CD4-positive, alpha-beta T cell (primary cell): Measurements from ENCODE around the gene CACUL1. TPM values are rescaled to one million over a fixed set of nuclear protein-coding genes. Genes with fewer than 3 reads are reported as not detected.

ENCODE experiments used
- ATAC-seq: fragments of 200-7000 bp; cut with Tn5 transposase; one replicate; pipeline ENCODE4 v1.10.0; 2022; ENCODE audit warnings: mild to moderate bottlenecking; ENCODE audit not compliant: poor library complexity
- CTCF ChIA-PET: fragments of 350-600 bp; sonication (Branson Sonifier 250); formaldehyde crosslinking; loops from one replicate; lab custom pipeline; 2021; ENCODE audit warnings: antibody characterized with exemption, inconsistent platforms; lab: Charles Lee
- POLR2A ChIA-PET: fragments of 350-600 bp; sonication (Branson Sonifier 250); formaldehyde crosslinking; loops from one replicate; lab custom pipeline; 2021; ENCODE audit warnings: antibody characterized with exemption, inconsistent platforms; lab: Charles Lee
- DNase-seq, 14 experiments: peaks; one replicate each; pipeline ENCODE4 v3.0.0-alpha.2; 2013 to 2020; ENCODE audit warnings: mixed read lengths in 2 of 14
- H3K27ac ChIP-seq, 2 donors: one replicate each; pipeline versions ENCODE4 v1.5.1 to v1.7.0; 2013; ENCODE audit warnings: low read length in 2 of 2, low read depth in 1 of 2, mild to moderate bottlenecking in 1 of 2
- H3K27me3 ChIP-seq, 2 experiments: 1 replicate in 1 of 2; 2 replicates in 1 of 2; pipeline versions ENCODE4 v1.6.1 to v1.7.0; 2013; ENCODE audit warnings: low read length in 2 of 2, control low read depth in 1 of 2, mild to moderate bottlenecking in 1 of 2, moderate library complexity in 1 of 2; ENCODE audit not compliant: insufficient read depth in 2 of 2, control insufficient read depth in 1 of 2
- H3K36me3 ChIP-seq: one replicate; pipeline ENCODE4 v1.6.1; 2013; ENCODE audit warnings: low read length, control low read depth; ENCODE audit not compliant: insufficient read depth
- H3K4me1 ChIP-seq: one replicate; pipeline ENCODE4 v1.6.1; 2013; ENCODE audit warnings: low read length, control low read depth; ENCODE audit not compliant: insufficient read depth
- H3K4me3 ChIP-seq: one replicate; pipeline ENCODE4 v1.5.1; 2013; ENCODE audit warnings: mild to moderate bottlenecking, low read length, moderate library complexity
- H3K9me3 ChIP-seq, 2 experiments: 1 replicate in 1 of 2; 2 replicates in 1 of 2; pipeline versions ENCODE4 v1.6.1 to v1.7.0; 2013; ENCODE audit warnings: low read length in 2 of 2, mild to moderate bottlenecking in 2 of 2, control low read depth in 1 of 2, moderate library complexity in 1 of 2; ENCODE audit not compliant: control insufficient read depth in 1 of 2, insufficient read depth in 1 of 2
- H3K27ac Mint-ChIP-seq: one replicate; pipeline ENCODE4 v1.8.0; 2020; ENCODE audit warnings: mixed read lengths
- H3K27me3 Mint-ChIP-seq: one replicate; pipeline ENCODE4 v1.8.0; 2021; ENCODE audit warnings: mixed read lengths
- H3K36me3 Mint-ChIP-seq: one replicate; pipeline ENCODE4 v1.8.0; 2021; ENCODE audit warnings: low read depth, mixed read lengths
- H3K4me1 Mint-ChIP-seq: one replicate; pipeline ENCODE4 v1.8.0; 2021; ENCODE audit warnings: low read depth, mixed read lengths
- H3K4me3 Mint-ChIP-seq: one replicate; pipeline ENCODE4 v1.8.0; 2020; ENCODE audit warnings: mild to moderate bottlenecking, mixed read lengths
- H3K9me3 Mint-ChIP-seq: one replicate; pipeline ENCODE4 v1.8.0; 2020; ENCODE audit warnings: mixed read lengths
- intact Hi-C, 2 experiments: fragments of 100-400 bp; cut with DNase I in 1 of 2; cut with micrococcal nuclease in 1 of 2; formaldehyde crosslinking; loops; one replicate each; pipeline versions ENCODE4 v1.15.1 to v1.9.0; 2023 to 2025; cut with DNase I, micrococcal nuclease
- total RNA-seq, 174 experiments: library from RNA in 2 of 174; stranded (reverse) in 2 of 174; gene quantifications; one replicate each; pipeline ENCODE4 v1.2.3 and lab custom pipeline; 2021 to 2026
- TF ChIP-seq, protein P1 (sequence below): fragments of 200-600 bp; IDR thresholded peaks from one replicate; pipeline ENCODE4 v1.8.0; 2022; ENCODE audit warnings: antibody characterized with exemption, mild to moderate bottlenecking

Gene CACUL1
- total RNA-seq, 2 experiments from 2014 or later, result 36.7 to 37.4 TPM

GRCh38 chr10:118793545-118793944 is 38.8 kb upstream of the CACUL1 start:
- POLR2A ChIA-PET, result no interaction called here
- ATAC-seq (no peak), DNase-seq (peak in 3 of 14 experiments; percentile 13 to 69 (median 53))
- H3K4me1 ChIP-seq, result no peaks in the 10 kb centered on the region
- peaks cover 0 to 6% of the 10 kb centered on the region in 2 experiments for H3K9me3 ChIP-seq
- CTCF ChIA-PET, result no interaction called here
- Mint-ChIP-seq H3K4me1 (no peaks in the 10 kb centered on the region), H3K4me3 (no peak overlapping the region), H3K36me3 (no peaks in the 10 kb centered on the region), H3K9me3 (no peaks in the 10 kb centered on the region), H3K27me3 (peaks cover 13% of the 10 kb centered on the region), H3K27ac (no peak overlapping the region)
- H3K36me3 ChIP-seq, result no peaks in the 10 kb centered on the region
- H3K4me3 ChIP-seq, result no peak overlapping the region
- intact Hi-C loops, result no loop called here
- no peak overlapping the region for H3K27ac ChIP-seq
- no peaks in the 10 kb centered on the region for H3K27me3 ChIP-seq
- TF ChIP-seq, protein P1, sequence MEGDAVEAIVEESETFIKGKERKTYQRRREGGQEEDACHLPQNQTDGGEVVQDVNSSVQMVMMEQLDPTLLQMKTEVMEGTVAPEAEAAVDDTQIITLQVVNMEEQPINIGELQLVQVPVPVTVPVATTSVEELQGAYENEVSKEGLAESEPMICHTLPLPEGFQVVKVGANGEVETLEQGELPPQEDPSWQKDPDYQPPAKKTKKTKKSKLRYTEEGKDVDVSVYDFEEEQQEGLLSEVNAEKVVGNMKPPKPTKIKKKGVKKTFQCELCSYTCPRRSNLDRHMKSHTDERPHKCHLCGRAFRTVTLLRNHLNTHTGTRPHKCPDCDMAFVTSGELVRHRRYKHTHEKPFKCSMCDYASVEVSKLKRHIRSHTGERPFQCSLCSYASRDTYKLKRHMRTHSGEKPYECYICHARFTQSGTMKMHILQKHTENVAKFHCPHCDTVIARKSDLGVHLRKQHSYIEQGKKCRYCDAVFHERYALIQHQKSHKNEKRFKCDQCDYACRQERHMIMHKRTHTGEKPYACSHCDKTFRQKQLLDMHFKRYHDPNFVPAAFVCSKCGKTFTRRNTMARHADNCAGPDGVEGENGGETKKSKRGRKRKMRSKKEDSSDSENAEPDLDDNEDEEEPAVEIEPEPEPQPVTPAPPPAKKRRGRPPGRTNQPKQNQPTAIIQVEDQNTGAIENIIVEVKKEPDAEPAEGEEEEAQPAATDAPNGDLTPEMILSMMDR, result no peak

DNA sequence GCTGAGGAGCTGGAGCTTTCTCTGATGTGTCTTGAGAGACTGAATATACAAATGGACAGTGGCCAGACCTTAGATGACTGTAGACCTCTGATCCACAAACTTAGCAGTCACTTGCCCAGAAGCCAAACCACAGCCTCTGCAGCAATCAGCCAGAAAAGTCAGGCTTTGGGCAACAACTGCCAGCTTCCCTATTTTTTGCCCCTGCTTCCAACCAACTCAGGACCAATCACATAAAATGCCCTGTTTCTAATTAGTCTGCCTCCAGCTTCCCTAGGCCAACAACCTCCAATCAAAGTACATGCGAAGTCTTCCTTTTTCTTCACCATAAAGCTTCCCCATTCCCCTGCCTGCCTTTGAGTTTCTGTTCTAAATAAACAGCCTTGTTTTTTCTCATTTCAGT is 37.8 kb upstream of the CACUL1 start:
- CTCF ChIA-PET, result no interaction called here
- H3K4me3 ChIP-seq, result no peak overlapping the region
- no peak for ATAC-seq
- H3K4me3 Mint-ChIP-seq, result no peak overlapping the region
- intact Hi-C loops, result no loop called here
- DNase-seq, result peak in 3 of 14 experiments; percentile 24 to 62 (median 52)
- no peak overlapping the region for H3K27ac Mint-ChIP-seq
- H3K36me3 ChIP-seq, result no peaks in the 10 kb centered on the region
- peaks cover 13% of the 10 kb centered on the region for H3K27me3 Mint-ChIP-seq
- H3K4me1 Mint-ChIP-seq, result no peaks in the 10 kb centered on the region
- H3K27me3 ChIP-seq, result no peaks in the 10 kb centered on the region
- H3K27ac ChIP-seq, result no peak overlapping the region
- H3K9me3 ChIP-seq, result peaks cover 0 to 6% of the 10 kb centered on the region in 2 experiments
- H3K9me3 Mint-ChIP-seq, result no peaks in the 10 kb centered on the region
- POLR2A ChIA-PET, result interaction anchor here (1.0 kb wide), 1 partner anchor 9 kb away, joined by 4 read pairs; no protein-coding TSS in a partner anchor
- no peaks in the 10 kb centered on the region for H3K4me1 ChIP-seq
- TF ChIP-seq, protein P1, result no peak
- no peaks in the 10 kb centered on the region for H3K36me3 Mint-ChIP-seq

- Histone ChIP-seq H3K36me3 (no peaks in the 10 kb centered on the region), H3K4me3 (no peak overlapping the region), H3K4me1 (no peaks in the 10 kb centered on the region), H3K27ac (no peak overlapping the region), H3K9me3 (peaks cover 0 to 5% of the 10 kb centered on the region in 2 experiments), H3K27me3 (peaks cover 3 to 4% of the 10 kb centered on the region in 2 experiments)
- TF ChIP-seq, protein P1, result no peak
- no peak overlapping the region for H3K27ac Mint-ChIP-seq
- POLR2A ChIA-PET, result no interaction called here
- ATAC-seq, result no peak
- no peak for DNase-seq
- H3K4me3 Mint-ChIP-seq, result no peak overlapping the region
- H3K36me3 Mint-ChIP-seq, result no peaks in the 10 kb centered on the region
- peaks cover 18% of the 10 kb centered on the region for H3K27me3 Mint-ChIP-seq
- intact Hi-C loops, result no loop called here
- no peaks in the 10 kb centered on the region for H3K9me3 Mint-ChIP-seq
- CTCF ChIA-PET, result no interaction called here
- H3K4me1 Mint-ChIP-seq, result no peaks in the 10 kb centered on the region
Observed at GRCh38 chr10:118790058-118790457, 35.3 kb upstream of the CACUL1 start.
